SJCRH30 (cell line): ENCODE measurements around the gene PLEKHG4B. TPM values are rescaled to one million over a fixed set of nuclear protein-coding genes. Genes with fewer than 3 reads are reported as not detected.
"Not testable (repeated sequence)": the region's sequence is repeated elsewhere in the genome, so short reads cannot be mapped to it uniquely, and the experiment has no call there.

Source experiments
- DNase-seq, 2 experiments: peaks; one replicate each; pipeline ENCODE4 v3.0.0-alpha.2; 2015 to 2020
- H3K27ac ChIP-seq: fragments of 250-450 bp; sonication (Bioruptor Pico); 2 replicates; pipeline ENCODE4 v1.5.1; 2020; ENCODE audit warnings: mild to moderate bottlenecking, moderate library complexity
- H3K27me3 ChIP-seq: fragments of 250-450 bp; sonication (Bioruptor Pico); 2 replicates; pipeline ENCODE4 v1.5.1; 2020; ENCODE audit warnings: mild to moderate bottlenecking, moderate library complexity
- H3K36me3 ChIP-seq: fragments of 250-450 bp; sonication (Bioruptor Pico); 2 replicates; pipeline ENCODE4 v1.5.1; 2020; ENCODE audit warnings: mild to moderate bottlenecking, moderate library complexity
- H3K4me1 ChIP-seq: fragments of 250-450 bp; sonication (Bioruptor Pico); 2 replicates; pipeline ENCODE4 v1.5.1; 2020; ENCODE audit warnings: mild to moderate bottlenecking, moderate library complexity
- H3K4me3 ChIP-seq: fragments of 250-450 bp; sonication (Bioruptor Pico); 2 replicates; pipeline ENCODE4 v1.5.1; 2020; ENCODE audit warnings: mild to moderate bottlenecking, moderate library complexity
- H3K9me3 ChIP-seq: fragments of 250-450 bp; sonication (Bioruptor Pico); replicated peaks from 2 replicates; pipeline ENCODE4 v1.5.1; 2020; ENCODE audit warnings: mild to moderate bottlenecking, moderate library complexity
- total RNA-seq: library from RNA; depleted of rRNA; stranded (reverse); fragments of >200 nt; shearing (Covaris generic); gene quantifications from 2 replicates; pipeline ENCODE4 v1.2.3, GENCODE V29; 2014

PLEKHG4B gene
- total RNA-seq, 1 experiment from 2014 or later, result 3.9 TPM

DNA sequence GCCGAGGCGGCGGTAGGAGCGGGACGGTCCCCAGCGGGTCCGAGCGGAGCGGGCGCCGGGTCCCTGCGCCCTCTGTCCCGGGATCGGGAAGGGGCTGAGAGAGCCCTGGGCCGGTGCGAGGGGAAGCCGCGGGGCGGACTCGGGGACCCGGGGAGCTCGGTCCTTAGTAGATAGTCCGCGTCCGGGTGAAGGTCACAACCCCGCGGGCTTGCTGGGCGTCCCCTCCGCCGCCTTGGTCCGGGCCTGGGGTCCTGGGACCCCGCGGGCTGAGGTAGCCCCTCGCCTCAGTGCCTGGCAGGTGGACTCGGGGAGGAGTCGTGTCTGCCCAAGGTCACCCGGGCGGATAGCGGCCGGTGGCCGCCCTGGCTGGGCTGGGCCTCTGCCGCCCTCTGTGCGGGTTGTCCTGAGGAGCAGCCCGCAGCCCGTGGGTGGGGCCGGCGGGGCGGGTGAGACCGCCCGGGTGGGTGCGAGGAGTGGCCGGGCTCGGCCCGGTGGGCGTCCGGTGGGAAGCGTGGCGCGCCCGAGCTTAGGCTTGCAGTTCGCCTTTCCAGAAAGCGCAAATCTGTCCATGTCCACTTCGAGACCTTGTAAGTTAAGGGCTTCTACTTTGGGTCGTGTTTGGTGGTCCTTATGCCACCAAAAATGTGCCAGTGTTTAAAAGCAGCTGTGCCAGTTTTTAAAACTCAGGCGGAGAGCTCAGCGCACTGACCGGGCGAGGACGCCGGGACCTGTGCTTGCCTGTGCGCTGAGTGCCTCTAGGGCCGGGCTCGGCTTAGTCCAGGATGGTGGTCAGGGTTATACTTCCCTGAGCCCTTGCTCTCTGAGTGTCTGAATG lies 126.7 kb downstream of the PLEKHG4B start:
- no peak overlapping the region; the same call in 1 of the 2 replicates for H3K27ac ChIP-seq
- no peaks in the 10 kb centered on the region for H3K9me3 ChIP-seq
- no peaks in the 10 kb centered on the region for H3K36me3 ChIP-seq
- peak; percentile 17 to 44 for DNase-seq
- no peaks in the 10 kb centered on the region for H3K27me3 ChIP-seq
- H3K4me3 ChIP-seq, result peak overlapping the region; percentile 72
- H3K4me1 ChIP-seq, result no peaks in the 10 kb centered on the region

DNA sequence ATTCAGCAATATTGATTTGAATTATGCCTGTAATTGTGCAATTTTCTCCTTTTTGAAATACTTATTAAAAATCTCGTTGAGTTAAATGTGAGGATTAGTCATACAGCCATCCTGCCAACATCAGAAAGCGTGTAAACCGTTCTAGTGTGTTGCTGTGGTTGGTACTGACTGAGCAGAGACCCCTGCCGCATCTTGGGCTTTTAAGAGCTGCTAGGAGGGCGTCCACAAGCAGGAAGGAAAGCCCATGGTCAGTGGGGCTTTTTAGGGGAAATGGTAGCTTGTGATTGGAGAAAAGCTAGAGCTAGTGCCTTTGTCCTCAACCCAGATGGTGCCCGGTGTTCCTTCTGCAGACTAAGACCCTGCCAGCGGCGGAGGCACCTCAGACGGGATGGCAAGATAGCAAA lies 127.5 kb downstream of the PLEKHG4B start:
- no peaks in the 10 kb centered on the region for H3K4me1 ChIP-seq
- H3K4me3 ChIP-seq, result peak overlapping the region; percentile 72
- no peak overlapping the region for H3K27ac ChIP-seq
- peak in 1 of 2 experiments; percentile 5 for DNase-seq
- H3K9me3 ChIP-seq, result no peaks in the 10 kb centered on the region
- H3K27me3 ChIP-seq, result no peaks in the 10 kb centered on the region
- H3K36me3 ChIP-seq, result no peaks in the 10 kb centered on the region

DNA sequence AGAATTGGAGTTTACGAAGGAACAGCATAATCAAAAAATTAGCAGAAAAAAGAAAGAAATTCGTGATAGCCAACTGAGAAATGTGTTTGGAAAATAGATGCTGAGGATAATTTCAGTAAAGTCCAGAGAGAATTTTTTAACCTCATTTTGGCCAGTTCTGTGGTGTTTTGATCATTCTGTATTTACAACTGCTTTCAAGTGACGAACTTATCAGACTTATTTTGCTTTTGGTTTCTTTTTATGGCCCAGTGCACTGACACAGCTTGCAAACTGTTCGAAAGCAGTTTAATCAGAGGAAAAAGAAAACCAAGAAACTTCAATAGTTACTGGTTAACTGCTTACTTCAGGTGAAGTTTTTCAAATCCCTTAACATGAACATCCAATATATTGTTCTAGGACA lies 128.0 kb downstream of the PLEKHG4B start:
- Histone ChIP-seq H3K4me1 (no peaks in the 10 kb centered on the region), H3K36me3 (no peaks in the 10 kb centered on the region), H3K27me3 (no peaks in the 10 kb centered on the region), H3K27ac (no peak overlapping the region), H3K9me3 (no peaks in the 10 kb centered on the region), H3K4me3 (no peak overlapping the region)
- DNase-seq, result no peak

DNA sequence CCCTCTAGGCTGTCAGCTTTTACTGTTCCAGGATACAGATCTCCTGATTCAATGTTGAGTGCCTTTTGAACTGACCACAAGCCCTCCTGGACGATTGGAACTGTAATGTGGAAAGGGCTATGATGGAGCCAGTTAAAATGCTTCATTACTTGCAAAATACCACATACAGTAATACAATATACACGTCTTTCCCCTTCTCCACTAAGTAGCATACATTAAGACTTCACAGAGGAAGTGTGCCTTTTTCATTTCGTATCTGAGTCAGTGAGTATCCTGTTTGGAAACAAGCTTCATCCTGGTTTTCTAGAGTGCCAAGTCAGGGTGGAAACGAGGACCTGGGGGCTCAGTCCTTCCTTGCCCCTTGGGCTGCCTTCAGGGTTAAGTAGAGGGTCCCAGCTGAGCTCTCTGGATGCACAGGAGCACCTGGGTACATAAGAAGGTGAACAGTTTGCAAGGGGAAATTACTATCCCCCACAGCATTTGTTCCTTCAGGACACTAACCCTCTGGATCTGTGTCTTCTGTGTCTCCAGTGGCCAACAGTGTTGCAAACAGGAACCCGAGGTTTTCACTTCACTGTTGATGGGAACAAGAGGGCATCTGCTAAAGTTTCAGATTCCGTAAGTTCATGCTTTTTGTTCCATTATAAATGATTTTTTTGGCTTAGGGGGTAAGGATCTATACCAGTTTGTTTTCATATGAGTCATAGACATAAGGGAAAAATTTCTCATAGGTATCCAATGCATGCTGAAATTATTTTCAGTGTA lies 131.2 kb downstream of the PLEKHG4B start:
- not testable (repeated sequence) for H3K27ac ChIP-seq, H3K4me3 ChIP-seq, H3K4me1 ChIP-seq, H3K27me3 ChIP-seq, DNase-seq, H3K36me3 ChIP-seq, H3K9me3 ChIP-seq

DNA sequence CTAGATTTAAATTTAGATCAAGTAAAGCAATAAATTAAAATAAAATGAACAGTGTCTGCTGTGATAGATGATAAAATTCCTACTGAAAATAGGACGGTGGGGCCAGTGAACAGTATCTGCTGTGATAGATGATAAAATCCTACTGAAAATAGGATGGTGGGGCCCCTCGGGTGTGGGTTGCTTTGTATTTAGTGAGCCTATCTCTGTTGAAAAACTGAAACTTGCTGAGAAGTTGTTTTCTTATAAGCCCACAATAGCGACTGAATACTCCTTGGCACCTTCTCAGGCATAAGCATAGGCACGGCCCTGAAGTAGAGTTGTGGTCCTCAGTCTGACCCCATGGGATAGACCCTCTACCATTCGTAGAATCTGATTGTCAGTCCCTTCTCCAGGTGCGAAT lies 131.8 kb downstream of the PLEKHG4B start:
- H3K36me3 ChIP-seq, result no peaks in the 10 kb centered on the region; the same call in 1 of the 2 replicates
- H3K4me3 ChIP-seq, result no peak overlapping the region
- no peaks in the 10 kb centered on the region for H3K9me3 ChIP-seq
- DNase-seq, result no peak
- no peak overlapping the region for H3K27ac ChIP-seq
- H3K27me3 ChIP-seq, result no peaks in the 10 kb centered on the region
- H3K4me1 ChIP-seq, result no peaks in the 10 kb centered on the region

DNA sequence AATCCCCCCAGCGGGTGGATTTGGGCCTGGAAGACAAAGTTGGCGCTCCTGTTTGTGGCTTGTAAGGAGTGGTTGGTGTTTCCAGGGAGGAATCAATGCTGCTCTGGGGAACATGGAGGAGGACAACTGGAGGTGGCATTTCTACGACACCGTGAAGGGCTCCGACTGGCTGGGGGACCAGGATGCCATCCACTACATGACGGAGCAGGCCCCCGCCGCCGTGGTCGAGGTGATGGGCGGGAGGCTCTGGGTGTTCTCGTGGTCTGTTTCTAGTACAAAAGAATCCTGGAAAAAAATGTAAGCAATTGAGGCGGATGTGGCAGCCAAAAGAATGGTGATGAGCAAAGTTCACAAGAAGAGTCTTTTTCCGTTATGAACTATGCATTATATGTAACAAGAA lies 133.4 kb downstream of the PLEKHG4B start:
- H3K27me3 ChIP-seq, result no peaks in the 10 kb centered on the region
- H3K36me3 ChIP-seq, result no peaks in the 10 kb centered on the region; the same call in 1 of the 2 replicates
- no peak overlapping the region for H3K4me3 ChIP-seq
- no peak for DNase-seq
- H3K4me1 ChIP-seq, result no peaks in the 10 kb centered on the region
- H3K27ac ChIP-seq, result no peak overlapping the region
- no peaks in the 10 kb centered on the region for H3K9me3 ChIP-seq

DNA sequence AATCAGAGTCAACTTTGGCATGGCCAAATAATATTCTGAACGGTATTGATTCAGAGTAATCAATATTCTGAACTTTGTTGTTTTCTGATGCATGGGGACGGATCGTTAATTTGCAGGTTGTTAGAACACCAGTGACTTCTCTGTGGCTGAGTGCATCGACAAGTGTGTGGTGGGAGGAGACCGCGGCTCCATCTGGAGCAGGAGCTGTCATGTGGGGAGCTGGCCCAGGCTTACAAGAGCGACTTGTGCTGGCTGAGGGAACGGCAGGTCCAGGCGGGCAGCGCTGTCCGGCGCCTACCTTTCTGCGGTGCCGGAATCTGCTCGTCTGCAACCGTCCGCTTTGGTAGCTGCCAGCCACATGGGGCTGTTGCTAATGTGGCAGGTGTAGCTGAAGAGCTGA lies 135.4 kb downstream of the PLEKHG4B start:
- not testable (repeated sequence) for H3K36me3 ChIP-seq, H3K27me3 ChIP-seq, H3K27ac ChIP-seq, H3K4me3 ChIP-seq, H3K9me3 ChIP-seq, H3K4me1 ChIP-seq, DNase-seq

DNA sequence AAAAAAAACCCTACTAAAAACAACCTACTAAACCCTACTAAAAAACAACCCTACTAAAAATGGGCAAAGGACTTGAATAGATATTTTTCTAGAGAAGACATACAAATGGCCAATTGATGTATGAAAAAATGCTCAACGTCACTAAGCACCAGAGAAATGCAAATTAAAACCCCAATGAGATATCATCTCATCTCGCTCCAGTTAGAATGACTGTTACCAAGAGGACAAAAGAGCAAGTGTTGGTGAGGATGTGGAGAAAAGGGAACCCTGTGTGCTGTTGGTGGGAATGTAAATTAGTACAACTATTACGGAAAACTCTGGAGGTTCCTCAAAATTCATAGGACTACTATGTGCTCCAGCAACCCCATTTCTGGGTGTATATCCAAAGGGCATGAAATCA lies 136.9 kb downstream of the PLEKHG4B start:
- no peak for DNase-seq
- Histone ChIP-seq H3K4me1 (no peaks in the 10 kb centered on the region), H3K27ac (no peak overlapping the region), H3K9me3 (no peaks in the 10 kb centered on the region), H3K27me3 (no peaks in the 10 kb centered on the region), H3K36me3 (peaks cover under 1% of the 10 kb centered on the region; the same call in 1 of the 2 replicates), H3K4me3 (no peak overlapping the region)

DNA sequence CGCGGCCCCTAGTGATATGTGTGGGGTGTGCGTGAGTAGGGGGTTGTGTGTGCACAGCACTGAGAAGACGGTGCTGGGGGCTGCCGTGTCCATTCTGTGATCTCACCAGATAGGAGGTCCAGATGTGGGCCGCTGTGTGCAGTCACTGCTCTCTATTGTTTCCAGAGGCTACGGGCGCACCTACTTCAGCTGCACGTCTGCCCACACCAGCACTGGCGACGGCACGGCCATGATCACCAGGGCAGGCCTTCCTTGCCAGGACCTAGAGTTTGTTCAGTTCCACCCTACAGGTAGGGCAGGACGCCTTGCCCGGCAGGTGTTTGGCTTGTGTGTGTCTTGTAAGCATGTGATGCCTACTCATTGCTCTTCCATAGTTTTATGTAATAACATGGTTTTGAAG lies 138.7 kb downstream of the PLEKHG4B start:
- Histone ChIP-seq H3K4me3 (no peak overlapping the region), H3K27me3 (no peaks in the 10 kb centered on the region), H3K4me1 (no peaks in the 10 kb centered on the region), H3K36me3 (peaks cover 3% of the 10 kb centered on the region; the same call in 1 of the 2 replicates), H3K27ac (no peak overlapping the region), H3K9me3 (no peaks in the 10 kb centered on the region)
- no peak for DNase-seq

DNA sequence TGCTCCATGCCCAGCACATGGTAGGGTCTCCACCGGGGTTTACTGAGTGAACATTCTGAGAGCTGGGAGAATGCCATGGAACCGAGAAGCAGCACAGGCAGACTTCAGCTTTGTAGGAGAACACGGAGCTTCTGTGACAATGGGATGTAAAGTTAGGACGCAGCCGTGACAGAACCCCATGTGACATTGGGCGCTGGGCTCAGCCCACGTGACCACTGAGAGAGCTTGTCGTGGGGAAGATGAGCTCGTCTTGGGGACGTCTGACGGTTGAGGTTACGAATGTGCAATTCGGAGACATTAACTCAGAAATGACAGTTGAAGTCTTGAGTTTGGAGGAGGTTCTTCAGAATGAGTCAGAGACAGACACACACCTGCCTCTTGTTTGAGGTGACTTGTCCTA lies 139.7 kb downstream of the PLEKHG4B start:
- DNase-seq, result no peak
- Histone ChIP-seq H3K27ac (no peak overlapping the region), H3K36me3 (peaks cover 3% of the 10 kb centered on the region; the same call in 1 of the 2 replicates), H3K4me1 (no peaks in the 10 kb centered on the region), H3K4me3 (no peak overlapping the region), H3K27me3 (no peaks in the 10 kb centered on the region), H3K9me3 (no peaks in the 10 kb centered on the region)

DNA sequence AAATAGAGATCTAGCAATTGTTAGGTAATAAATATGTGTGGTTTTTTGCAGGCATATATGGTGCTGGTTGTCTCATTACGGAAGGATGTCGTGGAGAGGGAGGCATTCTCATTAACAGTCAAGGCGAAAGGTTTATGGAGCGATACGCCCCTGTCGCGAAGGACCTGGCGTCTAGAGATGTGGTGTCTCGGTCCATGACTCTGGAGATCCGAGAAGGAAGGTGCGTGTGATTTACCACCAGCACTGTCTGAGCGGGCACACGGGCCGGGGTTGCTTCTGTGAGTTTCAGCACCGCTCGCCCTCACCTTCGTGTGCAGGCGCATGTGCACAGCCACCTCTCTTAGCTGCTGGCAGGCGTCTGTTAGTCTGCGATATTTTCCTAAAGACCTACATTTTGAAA lies 141.5 kb downstream of the PLEKHG4B start:
- H3K36me3 ChIP-seq, H3K4me3 ChIP-seq, H3K27ac ChIP-seq: not testable (repeated sequence)

DNA sequence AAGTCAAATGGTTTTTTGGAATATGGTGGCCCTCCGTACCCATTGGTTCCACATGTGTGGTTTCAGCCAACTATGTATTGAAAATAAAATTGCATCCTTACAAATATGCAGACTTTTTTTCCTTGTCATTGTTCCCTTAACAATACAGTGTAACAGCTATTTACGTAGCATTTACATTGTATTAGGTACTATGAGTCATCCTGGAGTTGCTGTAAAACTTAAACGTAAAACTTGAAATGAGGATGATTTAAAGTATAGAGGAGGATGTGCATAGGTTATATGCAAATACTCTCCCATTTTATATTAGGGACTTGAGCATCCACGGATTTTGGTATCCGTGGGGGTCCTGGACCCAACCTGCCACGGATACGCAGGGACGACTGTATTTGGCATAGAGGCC lies 142.5 kb downstream of the PLEKHG4B start:
- Histone ChIP-seq H3K4me3 (no peak overlapping the region), H3K27ac (no peak overlapping the region), H3K9me3 (no peaks in the 10 kb centered on the region), H3K4me1 (no peaks in the 10 kb centered on the region), H3K27me3 (no peaks in the 10 kb centered on the region), H3K36me3 (peaks cover 3% of the 10 kb centered on the region; the same call in 1 of the 2 replicates)
- no peak for DNase-seq

More for the DNA sequence above, 141.5 kb downstream of the PLEKHG4B start:
- DNase-seq, H3K4me1 ChIP-seq, H3K27me3 ChIP-seq, H3K9me3 ChIP-seq: not testable (repeated sequence)

DNA sequence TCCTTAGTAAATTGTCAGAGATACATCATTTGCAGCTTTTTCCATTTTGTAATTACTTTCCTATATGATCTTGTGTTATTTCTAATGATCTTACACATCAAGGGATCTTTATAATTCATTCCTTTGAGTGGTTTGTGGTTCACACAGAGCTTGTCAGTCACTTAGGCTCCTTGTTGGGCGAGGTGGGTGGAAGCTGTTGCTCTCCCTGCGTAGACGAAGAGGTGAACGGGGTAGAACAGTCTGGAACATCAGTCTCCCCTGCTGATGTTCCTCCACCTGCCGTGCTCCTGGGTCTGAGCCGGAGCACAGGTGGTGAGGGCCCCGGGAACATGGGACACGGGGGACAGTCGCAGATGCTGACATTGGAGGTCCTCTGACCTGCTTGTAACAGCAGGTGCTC lies 143.6 kb downstream of the PLEKHG4B start:
- not testable (repeated sequence) for H3K27me3 ChIP-seq, H3K4me3 ChIP-seq, DNase-seq, H3K4me1 ChIP-seq, H3K36me3 ChIP-seq, H3K27ac ChIP-seq, H3K9me3 ChIP-seq

DNA sequence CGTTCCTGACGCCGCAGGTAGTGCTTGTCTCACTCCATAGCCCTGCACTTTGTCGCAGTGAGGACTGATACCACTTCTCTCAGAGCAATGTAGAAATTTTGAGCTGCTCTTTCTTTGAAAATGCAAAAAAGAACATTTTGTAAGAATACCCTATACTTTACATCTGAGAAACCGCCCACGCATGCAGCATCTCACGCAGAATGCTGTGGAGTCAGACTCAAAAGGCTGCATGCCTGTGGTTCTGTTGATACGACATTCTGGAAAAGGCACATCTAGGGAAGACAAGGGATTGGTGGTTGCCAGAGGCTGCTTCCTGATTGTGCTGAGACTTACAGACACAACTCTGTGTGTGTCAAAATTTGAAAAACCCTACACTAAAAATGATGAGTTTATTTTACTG lies 146.0 kb downstream of the PLEKHG4B start:
- not testable (repeated sequence) for H3K4me1 ChIP-seq, H3K27me3 ChIP-seq, DNase-seq, H3K36me3 ChIP-seq, H3K27ac ChIP-seq, H3K4me3 ChIP-seq, H3K9me3 ChIP-seq
